Endodermal cell (in vitro differentiated cells): ENCODE data around the gene SIAE. TPM values are rescaled to one million over a fixed set of nuclear protein-coding genes. Genes with fewer than 3 reads are reported as not detected.

ENCODE experiments used
- DNase-seq: peaks from one replicate; pipeline ENCODE4 v3.0.0-alpha.2; 2017
- H3K27ac ChIP-seq: 2 replicates; pipeline ENCODE4 v1.5.1; 2013; ENCODE audit warnings: mild to moderate bottlenecking, low read depth, low read length, moderate library complexity
- H3K27me3 ChIP-seq: 2 replicates; pipeline ENCODE4 v1.6.1; 2013; ENCODE audit warnings: mild to moderate bottlenecking, low read length, moderate library complexity; ENCODE audit not compliant: insufficient read depth, control insufficient read depth, poor library complexity, severe bottlenecking
- H3K36me3 ChIP-seq: 2 replicates; pipeline ENCODE4 v1.7.0; 2013; ENCODE audit warnings: mild to moderate bottlenecking, low read length, moderate library complexity; ENCODE audit not compliant: control insufficient read depth, insufficient read depth
- H3K4me1 ChIP-seq: one replicate; pipeline ENCODE4 v1.7.0; 2013; ENCODE audit warnings: low read length; ENCODE audit not compliant: control insufficient read depth, insufficient read depth
- H3K4me3 ChIP-seq: 2 replicates; pipeline ENCODE4 v1.5.1; 2013; ENCODE audit warnings: mild to moderate bottlenecking, low read length, moderate library complexity
- H3K9ac ChIP-seq: 2 replicates; pipeline ENCODE4 v1.6.1; 2013; ENCODE audit warnings: mild to moderate bottlenecking, low read length, moderate library complexity; ENCODE audit not compliant: poor library complexity, severe bottlenecking; ENCODE audit errors: extremely low read depth
- H3K9me3 ChIP-seq: 2 replicates; pipeline ENCODE4 v1.6.1; 2013; ENCODE audit warnings: mild to moderate bottlenecking, low read length, moderate library complexity; ENCODE audit not compliant: control insufficient read depth
- H3K27ac Mint-ChIP-seq: 2 replicates; pipeline ENCODE4 v1.8.0; 2020; ENCODE audit warnings: mixed read lengths
- H3K27me3 Mint-ChIP-seq: 2 replicates; pipeline ENCODE4 v1.8.0; 2021; ENCODE audit warnings: mild to moderate bottlenecking, mixed read lengths; ENCODE audit not compliant: insufficient read depth
- H3K36me3 Mint-ChIP-seq: 2 replicates; pipeline ENCODE4 v1.8.0; 2020; ENCODE audit warnings: low read depth, mixed read lengths
- H3K4me1 Mint-ChIP-seq: 2 replicates; pipeline ENCODE4 v1.8.0; 2020; ENCODE audit warnings: mixed read lengths
- H3K4me3 Mint-ChIP-seq: 2 replicates; pipeline ENCODE4 v1.8.0; 2020; ENCODE audit warnings: mild to moderate bottlenecking, moderate library complexity, mixed read lengths
- H3K9me3 Mint-ChIP-seq: 2 replicates; pipeline ENCODE4 v1.8.0; 2020; ENCODE audit warnings: mild to moderate bottlenecking, mixed read lengths
- CTCF ChIP-seq: fragments of 200-600 bp; sonication (generic); conservative IDR thresholded peaks from 2 replicates; pipeline ENCODE4 v1.5.0; 2021; ENCODE audit warnings: antibody characterized with exemption, mild to moderate bottlenecking
- WGBS, 2 experiments: methylation state at CpG; one replicate each; pipeline versions ENCODE4 v1.1.5 to v1.1.7; 2013; ENCODE audit warnings: missing lambda C conversion rate in 2 of 2, mixed read lengths in 1 of 2; ENCODE audit not compliant: insufficient coverage in 1 of 2, insufficient read length in 1 of 2; 5-methylcytosine and 5-hydroxymethylcytosine counted together
- total RNA-seq, 2 donors: library from RNA; stranded (reverse); fragmentation: NEBNext Ultra II Directional in 1 of 2; extraction: Animal tissue kit (Norgen Biotek cat#: 25700) in 1 of 2; gene quantifications; 2 replicates in 1 of 2; 3 replicates in 1 of 2; pipeline ENCODE4 v1.2.1, GENCODE V29; 2021

Gene SIAE
- total RNA-seq, 2 donors from 2014 or later: 4.4 to 7.4 TPM

- Histone ChIP-seq H3K4me1 (no peaks in the 10 kb centered on the region), H3K9ac (no peak overlapping the region), H3K27me3 (no peaks in the 10 kb centered on the region), H3K9me3 (no peaks in the 10 kb centered on the region), H3K27ac (no peak overlapping the region), H3K36me3 (no peaks in the 10 kb centered on the region), H3K4me3 (no peak overlapping the region)
- Mint-ChIP-seq H3K9me3 (no peaks in the 10 kb centered on the region), H3K4me3 (no peak overlapping the region), H3K4me1 (no peaks in the 10 kb centered on the region), H3K27ac (no peak overlapping the region), H3K36me3 (no peaks in the 10 kb centered on the region), H3K27me3 (no peaks in the 10 kb centered on the region)
- no peak for DNase-seq
- no peak for TF ChIP-seq CTCF
- 50 to 58% methylated on average over 2 to 4 of the region's 5 CpGs for WGBS, 2 experiments
Measured at GRCh38 chr11:124600621-124601320, 72.8 kb downstream of the SIAE start.

GRCh38 chr11:124597626-124598025, 75.9 kb downstream of the SIAE start:
- Histone ChIP-seq H3K27me3 (no peaks in the 10 kb centered on the region), H3K9me3 (no peaks in the 10 kb centered on the region), H3K4me3 (no peak overlapping the region), H3K36me3 (no peaks in the 10 kb centered on the region), H3K4me1 (no peaks in the 10 kb centered on the region), H3K27ac (no peak overlapping the region), H3K9ac (no peak overlapping the region)
- TF ChIP-seq CTCF: no peak
- Mint-ChIP-seq H3K27me3 (no peaks in the 10 kb centered on the region), H3K4me3 (no peak overlapping the region), H3K27ac (no peak overlapping the region), H3K9me3 (no peaks in the 10 kb centered on the region), H3K36me3 (no peaks in the 10 kb centered on the region), H3K4me1 (no peaks in the 10 kb centered on the region)
- no peak for DNase-seq

GRCh38 chr11:124595302-124595701, 78.2 kb downstream of the SIAE start:
- no peak overlapping the region for H3K4me3 Mint-ChIP-seq
- Histone ChIP-seq H3K9ac (no peak overlapping the region), H3K4me1 (no peaks in the 10 kb centered on the region), H3K9me3 (no peaks in the 10 kb centered on the region), H3K36me3 (no peaks in the 10 kb centered on the region), H3K4me3 (no peak overlapping the region), H3K27me3 (no peaks in the 10 kb centered on the region), H3K27ac (no peak overlapping the region)
- no peaks in the 10 kb centered on the region for H3K9me3 Mint-ChIP-seq
- H3K27ac Mint-ChIP-seq: no peak overlapping the region
- no peaks in the 10 kb centered on the region for H3K4me1 Mint-ChIP-seq
- 60 to 84% methylated on average over 1 to 3 of the region's 3 CpGs for WGBS, 2 experiments
- DNase-seq: no peak
- no peaks in the 10 kb centered on the region for H3K36me3 Mint-ChIP-seq
- no peaks in the 10 kb centered on the region for H3K27me3 Mint-ChIP-seq
- no peak for TF ChIP-seq CTCF
